Measurements from ENCODE around the gene MYH15.
"Not testable (repeated sequence)": the region's sequence is repeated elsewhere in the genome, so short reads cannot be mapped to it uniquely, and the experiment has no call there.

Gene MYH15

DNA sequence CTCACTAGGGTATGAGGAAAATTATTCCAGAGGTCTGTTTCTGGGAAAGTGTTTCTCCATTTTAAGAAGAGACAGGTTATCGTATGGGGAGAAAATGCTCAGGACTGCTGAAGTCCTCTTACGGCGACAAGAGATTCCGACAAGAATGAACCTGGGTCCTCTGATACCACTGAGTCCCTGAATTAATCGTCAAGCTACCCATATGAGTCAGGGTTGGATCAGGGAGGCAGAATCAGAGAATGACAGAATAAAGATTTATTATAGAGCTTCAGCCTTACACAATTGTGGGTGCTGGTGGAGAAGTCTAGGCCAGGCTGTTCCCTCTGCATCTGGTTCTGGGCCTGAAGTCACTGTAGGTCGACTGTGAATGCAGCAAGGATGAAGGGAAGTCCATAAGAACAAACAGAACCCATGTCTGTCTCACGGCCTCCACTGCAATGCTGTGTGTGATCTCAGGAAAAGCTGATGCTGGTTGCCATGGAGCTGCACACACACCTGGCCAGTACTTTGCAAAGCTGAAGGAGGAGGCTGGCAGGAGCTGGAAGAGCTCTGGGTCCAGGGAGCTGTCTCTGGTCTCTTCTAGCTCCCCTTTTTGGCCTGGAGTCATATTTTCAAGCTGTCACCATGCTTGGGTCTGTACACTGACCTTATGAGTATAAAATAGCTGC, 130.1 kb downstream of the MYH15 start:
- FAIRE-seq = no peak

GRCh38 chr3:108378952-108379342, 131.4 kb downstream of the MYH15 start:
- not testable (repeated sequence) for FAIRE-seq

DNA sequence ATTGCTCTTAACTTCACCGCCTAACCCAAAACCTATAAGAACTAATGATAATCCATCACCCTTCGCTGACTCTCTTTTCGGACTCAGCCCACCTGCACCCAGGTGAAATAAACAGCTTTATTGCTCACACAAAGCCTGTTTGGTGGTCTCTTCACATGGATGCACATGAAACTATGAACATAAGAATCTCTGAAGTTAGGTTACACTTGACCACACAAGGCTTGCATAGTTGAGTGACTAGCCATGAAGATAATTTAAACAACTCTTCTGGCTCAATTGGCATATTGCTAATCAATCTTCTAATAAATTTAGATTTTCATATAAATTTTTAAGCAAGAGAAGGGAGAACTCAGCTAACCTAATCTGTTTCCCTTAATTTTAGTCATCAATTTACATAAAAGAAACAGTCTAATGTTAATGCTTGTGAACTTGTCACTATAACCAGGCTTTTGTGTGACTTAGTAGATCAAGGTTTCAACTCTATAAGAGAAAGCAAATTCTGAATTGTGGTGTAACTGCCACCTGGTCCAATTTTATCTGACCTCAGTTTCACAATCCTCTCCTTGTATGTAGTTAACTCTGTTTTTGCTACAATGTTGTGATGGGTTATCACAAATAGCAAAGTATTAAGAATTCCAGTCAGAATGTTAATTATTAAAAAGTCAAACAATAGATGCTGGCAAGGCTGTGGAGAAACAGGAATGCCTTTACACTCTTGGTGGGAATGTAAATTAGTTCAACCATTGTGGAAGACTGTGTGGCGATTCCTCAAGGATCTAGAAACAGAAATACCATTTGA, 132.0 kb downstream of the MYH15 start:
- FAIRE-seq = no peak

- FAIRE-seq = no peak
These were observed 133.0 kb downstream of the MYH15 start for GRCh38 chr3:108377384-108377783.

GRCh38 chr3:108376026-108376425, 134.4 kb downstream of the MYH15 start:
- FAIRE-seq = no peak

DNA sequence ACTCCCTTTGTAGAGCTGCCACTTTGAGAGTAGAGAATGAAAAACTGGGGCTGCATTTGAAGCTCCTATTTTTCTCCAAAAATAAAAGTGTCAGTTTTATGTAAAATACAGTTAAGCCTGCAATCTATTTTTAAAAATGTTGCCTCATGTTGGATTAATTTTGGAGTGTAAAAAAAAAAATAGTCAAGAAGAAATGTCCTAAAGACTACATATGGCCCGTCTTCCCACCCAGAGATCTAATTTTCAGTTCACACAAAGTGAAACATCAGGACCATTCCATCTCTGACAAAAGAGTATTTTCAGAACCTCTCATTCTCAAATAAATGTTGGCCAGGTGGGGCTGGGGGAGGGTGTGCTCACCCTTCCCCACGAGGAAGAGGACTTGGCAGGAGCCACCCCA, 151.4 kb downstream of the MYH15 start:
- no peak for FAIRE-seq

DNA sequence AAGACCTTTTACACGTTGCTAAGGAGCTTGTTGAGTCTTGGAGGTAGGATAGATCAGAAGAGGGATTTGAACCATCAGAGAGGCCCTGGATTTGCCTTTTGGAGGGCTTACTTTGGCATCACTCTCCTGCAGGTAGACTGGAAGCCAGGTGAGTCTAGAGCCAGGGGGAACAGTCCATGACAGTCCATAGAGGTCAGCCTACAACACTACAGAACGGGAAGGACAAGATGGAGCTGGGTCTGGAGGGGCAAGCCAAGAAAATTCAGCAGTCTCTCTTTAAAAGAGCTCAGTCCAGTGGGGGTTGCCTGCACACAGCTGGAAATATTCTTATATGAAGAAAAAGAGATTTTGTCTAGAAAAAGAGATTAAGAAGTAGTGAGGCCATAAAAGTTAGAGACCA, 153.4 kb downstream of the MYH15 start:
- FAIRE-seq = no peak

- FAIRE-seq = no peak
These were observed 155.8 kb downstream of the MYH15 start for GRCh38 chr3:108354562-108354961.

GRCh38 chr3:108352176-108352575, 158.2 kb downstream of the MYH15 start:
- no peak for FAIRE-seq

DNA sequence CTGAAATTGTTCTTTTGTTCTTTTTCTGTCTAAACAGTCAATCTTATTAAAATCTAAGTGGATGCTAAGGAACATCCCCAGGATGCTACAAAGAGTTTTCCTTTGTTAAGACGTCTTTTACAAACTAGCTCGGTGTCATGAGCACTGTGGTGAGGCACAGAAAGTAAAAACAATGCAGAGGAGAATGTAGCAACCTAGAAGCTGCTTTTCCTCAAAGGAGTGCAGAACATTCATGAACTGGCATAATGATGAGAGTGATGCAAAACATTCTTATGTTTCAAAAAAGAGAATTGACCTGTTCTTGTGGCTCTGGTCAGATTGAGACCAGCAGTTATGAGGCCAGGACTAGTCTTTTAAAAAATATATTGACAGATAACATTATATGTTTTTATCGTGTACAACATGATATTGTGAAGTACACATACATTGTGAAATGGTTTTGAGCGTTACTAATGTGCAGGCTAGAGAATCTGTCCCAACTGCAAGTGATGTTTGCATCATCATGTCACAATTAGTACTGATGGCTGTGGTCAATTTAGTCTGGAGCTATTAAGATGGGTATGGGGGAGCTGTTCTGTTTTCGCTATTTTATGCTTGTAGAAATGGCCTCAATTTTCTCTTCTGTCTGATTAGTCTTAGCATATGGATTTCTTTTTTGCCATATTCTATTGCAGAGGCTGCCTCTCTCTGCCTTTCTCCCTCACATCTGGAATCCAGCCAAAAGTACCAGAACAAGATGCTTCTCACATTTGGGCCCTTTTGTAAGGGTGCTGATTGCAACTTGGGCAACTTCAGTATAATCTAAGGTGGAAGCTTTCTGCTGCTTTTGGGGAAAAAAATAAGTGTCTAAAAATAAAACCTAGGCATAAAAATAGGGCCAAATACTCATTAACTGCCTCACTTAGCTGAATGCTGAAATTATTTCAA, 163.8 kb downstream of the MYH15 start:
- no peak for FAIRE-seq

GRCh38 chr3:108345492-108346205, 164.7 kb downstream of the MYH15 start:
- no peak for FAIRE-seq

DNA sequence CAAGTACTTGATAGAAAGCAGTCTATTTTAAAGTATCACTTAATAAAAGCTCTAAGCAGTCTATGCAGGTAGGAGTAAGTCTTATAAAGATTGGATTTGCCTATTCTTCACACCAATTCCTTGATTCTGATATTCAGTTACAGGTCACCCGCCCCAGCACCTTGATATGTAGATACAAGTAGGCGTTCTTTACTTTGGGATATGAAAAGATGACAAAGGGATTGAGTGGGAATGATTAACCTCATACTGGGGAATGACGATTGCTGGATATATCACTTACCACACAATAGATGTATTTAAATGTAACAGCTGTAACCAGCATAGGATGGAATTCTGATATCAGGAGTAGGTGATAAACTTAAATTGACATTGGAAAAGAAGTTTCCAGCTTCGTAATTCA, 166.9 kb downstream of the MYH15 start:
- no peak for FAIRE-seq

DNA sequence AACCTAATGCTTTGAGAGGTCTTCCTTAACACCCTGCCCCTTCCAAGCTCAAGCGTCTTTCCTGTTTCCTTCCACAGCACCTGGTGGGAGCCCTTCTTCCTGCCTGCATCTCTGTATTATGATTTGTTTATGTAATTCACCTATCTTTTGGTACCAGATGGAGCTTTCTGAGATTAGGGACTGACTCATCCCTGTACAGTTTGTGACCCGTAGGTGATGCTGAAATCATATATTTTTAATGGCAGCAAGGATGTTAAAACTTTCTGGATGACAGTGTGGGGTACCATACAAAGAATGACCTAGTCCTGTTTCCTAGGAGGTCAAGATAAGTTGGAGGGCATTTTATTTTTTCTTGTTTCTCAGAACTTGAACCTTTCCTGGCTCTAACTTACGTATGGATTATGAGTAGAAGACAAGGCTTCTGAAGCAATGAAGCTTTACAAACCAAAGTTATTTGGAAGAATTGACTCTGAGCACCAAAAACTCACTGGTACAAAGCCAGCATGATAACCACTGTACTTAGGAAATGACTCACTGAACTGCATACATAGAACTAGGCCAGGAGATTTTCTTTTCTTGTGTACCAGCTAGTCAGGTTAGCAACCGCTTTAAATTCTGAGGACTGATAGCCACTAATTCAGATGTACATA, 167.4 kb downstream of the MYH15 start:
- FAIRE-seq = no peak

GRCh38 chr3:108341911-108342310, 168.5 kb downstream of the MYH15 start:
- FAIRE-seq = no peak

DNA sequence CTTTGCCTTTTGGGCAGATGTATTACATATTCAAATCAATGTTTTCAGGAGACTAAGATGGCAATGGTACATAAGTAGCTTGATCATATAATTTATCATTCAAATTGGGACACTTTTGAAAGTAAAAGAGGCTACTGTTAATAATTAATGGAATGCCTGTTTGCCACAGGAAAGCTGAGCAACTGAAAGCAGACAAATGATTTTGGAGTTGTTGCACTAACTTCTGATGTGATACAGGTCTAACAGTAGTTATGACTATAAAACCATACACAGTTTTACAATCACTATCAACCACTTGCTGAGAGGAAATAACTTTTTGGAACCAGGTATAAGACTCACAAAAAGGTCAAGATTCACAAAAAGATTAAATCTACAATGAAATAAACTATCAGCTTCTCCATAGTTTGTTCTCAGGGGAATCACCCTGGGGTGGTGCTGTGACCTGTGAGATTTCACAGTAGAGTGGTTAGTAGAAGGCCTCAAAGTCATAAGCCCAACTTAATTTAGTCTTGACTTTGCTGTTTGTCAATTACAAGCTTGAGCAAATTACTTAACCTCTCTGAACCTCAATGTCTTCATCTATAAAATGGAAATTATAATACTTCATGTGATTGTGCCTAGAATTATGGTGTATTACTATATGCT, 171.4 kb downstream of the MYH15 start:
- FAIRE-seq = no peak

- no peak for FAIRE-seq
These were observed 175.7 kb downstream of the MYH15 start for GRCh38 chr3:108334701-108335100.

DNA sequence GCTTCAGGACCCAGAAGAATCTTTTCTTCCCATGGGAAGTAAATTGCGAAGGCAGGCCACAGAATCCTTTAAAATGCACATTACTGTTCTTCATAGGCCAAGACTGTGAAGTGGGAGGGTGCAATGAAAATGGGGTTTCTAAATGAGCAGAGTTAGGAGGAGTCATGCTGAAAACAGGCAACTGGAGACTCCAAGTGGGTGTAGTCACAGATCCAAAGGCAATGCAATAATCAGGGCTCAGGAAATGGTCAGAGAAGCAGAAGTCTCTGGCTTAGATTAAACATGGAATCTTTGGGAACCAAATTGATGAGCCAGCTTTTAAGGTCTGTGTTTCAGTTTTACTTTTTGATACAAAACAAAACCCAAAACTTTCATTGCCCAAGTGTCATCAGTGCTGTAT, 176.4 kb downstream of the MYH15 start:
- no peak for FAIRE-seq

DNA sequence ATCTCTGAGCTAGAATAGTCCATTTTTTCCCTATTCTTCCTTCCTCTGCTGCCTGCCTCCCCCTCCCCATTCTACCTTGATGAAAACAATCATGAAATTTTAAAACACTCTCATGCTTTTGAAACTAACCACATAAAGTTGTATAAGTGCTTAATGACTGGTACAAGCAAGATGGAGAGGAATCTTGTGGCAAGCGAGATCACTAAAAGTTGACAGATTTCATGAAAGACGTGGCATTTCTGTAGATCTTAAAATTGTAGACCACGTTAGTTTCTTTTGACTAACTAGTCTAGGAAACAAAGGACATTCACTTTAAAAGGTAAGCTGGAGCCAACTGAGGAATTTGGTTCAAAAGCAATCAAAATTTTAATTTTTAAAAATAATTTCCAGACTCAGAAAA, 178.6 kb downstream of the MYH15 start:
- FAIRE-seq = no peak
